NCI-H2196 (cell line): Measurements from ENCODE around the gene SLC17A8.

Experiments used
- DNase-seq: peaks from one replicate; lab custom pipeline; 2025; ENCODE audit not compliant: unreplicated experiment; lab: John Stamatoyannopoulos, UW

The SLC17A8 gene

DNA sequence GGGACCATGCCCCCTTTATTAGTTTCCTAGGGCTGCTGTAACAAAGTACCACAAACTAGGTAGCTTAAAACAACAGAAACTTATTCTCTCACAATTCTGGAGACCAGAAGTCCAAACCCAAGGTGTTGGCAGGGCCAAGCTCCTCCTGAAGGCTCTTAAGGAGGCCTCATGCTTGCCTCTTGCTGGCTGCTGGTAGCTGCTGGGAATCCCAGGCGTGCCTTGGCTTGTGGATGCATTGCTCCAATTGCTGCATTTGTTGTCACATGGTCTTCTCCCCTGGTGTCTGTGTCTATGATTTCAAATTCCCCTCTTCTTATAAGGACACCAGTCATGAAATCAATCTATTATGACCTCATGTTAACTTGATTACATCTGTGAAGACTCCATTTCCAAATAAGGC lies 11.2 kb downstream of the SLC17A8 start:
- no peak for DNase-seq

DNA sequence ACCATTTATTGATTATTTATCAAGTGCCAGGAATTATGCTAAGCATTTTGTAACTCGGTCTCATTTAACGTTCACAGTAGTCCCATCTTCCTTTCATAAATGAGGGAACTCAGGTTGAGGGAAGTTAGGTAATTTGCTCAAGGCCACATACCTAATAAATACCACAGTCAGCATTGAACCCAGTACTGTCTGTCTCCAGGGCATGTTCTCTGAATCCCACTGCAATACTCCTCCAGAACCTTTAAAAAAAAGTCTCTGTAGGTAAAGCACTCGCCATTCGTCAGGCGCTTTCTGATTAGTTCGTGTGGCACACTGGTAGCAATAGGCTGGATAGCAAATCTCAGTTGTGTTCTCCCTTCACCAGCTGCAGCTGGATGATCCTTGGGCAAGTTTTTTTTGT lies 14.3 kb downstream of the SLC17A8 start:
- no peak for DNase-seq

GRCh38 chr12:100372853-100373640 lies 16.2 kb downstream of the SLC17A8 start:
- no peak for DNase-seq

DNA sequence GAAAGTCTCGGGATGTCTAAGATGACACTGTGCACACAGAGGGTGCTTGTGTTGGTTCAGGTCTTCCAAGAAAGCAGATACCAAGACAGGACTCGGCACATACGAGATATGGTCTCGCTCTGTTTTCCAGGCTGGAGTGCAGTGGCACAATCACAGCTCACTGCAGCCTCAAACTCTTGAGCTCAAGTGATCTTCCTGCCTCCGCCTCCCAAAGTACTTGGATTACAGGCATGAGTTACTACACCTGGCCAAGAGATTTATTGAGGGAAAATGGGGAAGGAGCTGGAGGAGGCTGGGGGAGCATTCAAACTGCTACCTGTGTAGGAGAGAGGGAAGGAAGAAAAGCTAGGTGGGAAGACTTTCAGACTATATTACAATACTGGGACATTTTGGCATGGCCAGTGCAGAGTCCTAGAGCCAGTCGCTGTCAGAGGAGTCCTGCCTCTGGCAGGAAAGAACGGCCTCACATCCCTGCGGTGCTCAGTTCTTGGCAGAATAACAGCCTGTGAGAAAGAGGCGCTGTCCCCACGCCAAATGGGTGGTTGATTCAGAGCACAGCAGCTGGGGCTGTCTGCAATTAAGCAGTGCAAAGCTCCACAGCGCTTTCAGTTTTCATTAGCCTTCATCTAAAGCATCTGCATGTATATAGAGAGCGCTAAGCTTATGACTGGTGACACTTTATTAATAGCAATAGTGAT lies 18.3 kb downstream of the SLC17A8 start:
- peak; percentile 10 for DNase-seq

- DNase-seq, result no peak
Observed at GRCh38 chr12:100376161-100376560, 19.3 kb downstream of the SLC17A8 start.

- no peak for DNase-seq
Observed at GRCh38 chr12:100381379-100381778, 24.5 kb downstream of the SLC17A8 start.

DNA sequence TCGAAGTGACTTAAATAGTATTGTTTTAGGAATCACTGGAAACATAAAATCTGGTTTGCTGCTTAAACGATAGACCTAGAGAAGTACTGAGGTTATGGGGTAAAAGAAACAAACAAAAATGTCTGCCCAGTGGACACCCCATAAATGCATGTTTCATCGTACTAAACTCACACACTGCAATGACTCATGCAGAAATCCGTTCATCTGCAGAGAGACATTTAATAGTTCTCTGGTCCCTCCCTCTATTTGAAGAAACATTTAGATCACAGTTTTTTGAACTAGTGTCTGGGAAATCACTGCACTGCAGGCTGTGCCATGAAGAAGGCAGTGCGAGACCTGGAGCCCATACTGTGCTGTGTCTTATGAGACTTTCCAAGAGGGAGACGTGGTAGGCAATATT lies 25.5 kb downstream of the SLC17A8 start:
- no peak for DNase-seq

- DNase-seq, result no peak
Observed at GRCh38 chr12:100383586-100384558, 27.0 kb downstream of the SLC17A8 start.

- no peak for DNase-seq
Observed at GRCh38 chr12:100384559-100384935, 27.7 kb downstream of the SLC17A8 start.

DNA sequence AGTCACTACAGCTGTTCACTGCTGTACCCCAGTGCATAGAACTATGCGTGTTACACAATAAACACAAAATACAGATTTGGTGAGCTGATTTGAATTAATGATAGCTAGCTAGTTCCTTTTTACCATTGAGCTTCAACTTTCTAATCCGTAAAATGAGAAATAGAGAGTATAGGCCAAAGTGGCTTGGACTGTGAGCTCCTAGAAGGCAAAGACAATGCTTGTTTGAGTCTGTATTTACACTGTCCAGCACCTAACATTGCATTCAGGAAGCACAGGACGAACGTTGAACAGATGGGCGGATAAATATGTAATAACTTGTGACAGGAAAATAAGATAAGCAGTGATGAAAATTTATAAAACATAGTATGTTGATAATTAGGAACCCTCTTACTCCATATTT lies 31.5 kb downstream of the SLC17A8 start:
- DNase-seq, result no peak

DNA sequence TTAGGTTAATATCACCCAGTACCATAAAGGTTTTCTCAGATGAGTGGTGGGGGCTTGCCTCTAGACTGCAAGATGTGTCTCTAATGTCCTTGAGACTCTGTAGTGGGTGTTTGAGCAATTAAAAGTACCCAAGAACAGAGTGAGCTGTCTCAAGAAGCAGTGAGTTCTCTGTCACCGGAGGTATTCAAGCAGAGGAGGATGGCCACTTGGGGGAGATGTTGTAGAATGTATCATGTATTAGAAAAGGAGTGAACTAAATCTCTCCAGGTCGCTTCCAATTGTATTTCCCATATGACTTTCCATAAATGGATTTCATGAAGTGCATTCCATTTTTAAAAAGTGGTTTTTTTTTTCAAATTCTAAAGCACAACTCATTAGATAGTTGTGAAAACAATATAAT lies 35.0 kb downstream of the SLC17A8 start:
- DNase-seq, result no peak

GRCh38 chr12:100393200-100393599 lies 36.3 kb downstream of the SLC17A8 start:
- DNase-seq, result no peak

- no peak for DNase-seq
Observed at GRCh38 chr12:100395811-100396210, 38.9 kb downstream of the SLC17A8 start.

GRCh38 chr12:100398307-100398706 lies 41.4 kb downstream of the SLC17A8 start:
- no peak for DNase-seq

DNA sequence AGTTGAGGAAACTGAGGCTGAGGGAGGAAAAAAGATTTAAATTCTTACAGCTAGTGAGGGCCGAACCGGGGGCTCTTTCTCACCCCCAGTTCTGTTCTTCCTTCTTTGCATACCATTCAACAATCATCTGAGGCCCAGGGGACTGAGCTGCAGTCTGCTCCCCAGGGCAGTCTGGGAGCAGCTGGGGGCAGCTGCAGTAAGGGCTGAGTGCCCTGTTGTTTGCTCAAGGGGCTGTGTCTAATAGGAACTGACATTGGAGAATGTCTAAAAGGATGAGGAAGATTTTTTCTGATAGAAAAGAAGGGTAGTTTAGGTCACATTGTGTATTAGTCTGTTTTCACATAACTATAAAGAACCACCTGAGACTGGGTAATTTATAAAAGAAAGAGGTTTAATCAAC lies 42.2 kb downstream of the SLC17A8 start:
- DNase-seq, result no peak

DNA sequence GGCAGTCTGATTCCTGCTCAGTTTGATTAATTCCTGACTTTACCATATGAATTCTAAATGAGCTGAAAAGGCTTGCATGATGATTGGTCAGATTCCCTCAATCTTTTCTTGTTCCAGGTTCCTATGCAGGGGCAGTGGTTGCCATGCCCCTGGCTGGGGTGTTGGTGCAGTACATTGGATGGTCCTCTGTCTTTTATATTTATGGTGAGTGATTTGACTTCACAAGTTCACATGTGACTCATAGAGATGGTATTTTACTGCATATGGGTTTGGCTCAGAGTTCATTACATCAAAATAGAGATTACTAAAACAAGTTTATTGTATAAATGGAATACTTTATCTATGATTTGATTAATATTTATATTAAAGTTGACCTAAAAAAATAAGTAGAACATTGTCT lies 44.8 kb downstream of the SLC17A8 start:
- DNase-seq, result no peak

- no peak for DNase-seq
Observed at GRCh38 chr12:100402763-100403162, 45.9 kb downstream of the SLC17A8 start.

GRCh38 chr12:100403446-100403845 lies 46.6 kb downstream of the SLC17A8 start:
- DNase-seq, result no peak

- DNase-seq, result peak; percentile 5
Observed at GRCh38 chr12:100404769-100405407, 48.0 kb downstream of the SLC17A8 start.

GRCh38 chr12:100413001-100413400 lies 56.1 kb downstream of the SLC17A8 start:
- DNase-seq, result no peak

- no peak for DNase-seq
Observed at GRCh38 chr12:100414739-100415138, 57.9 kb downstream of the SLC17A8 start.
